22Rv1 (cell line): Measurements from ENCODE around the gene AGR2.

Source experiments
- ZFX ChIP-seq: fragments of 450-650 bp; IDR thresholded peaks from 2 replicates; pipeline ENCODE4 v1.6.1; 2017; ENCODE audit warnings: antibody characterized with exemption, borderline replicate concordance
- TF ChIP-seq, protein P1 (sequence below): fragments of 450-650 bp; IDR thresholded peaks from 2 replicates; pipeline ENCODE4 v1.5.1; 2017; ENCODE audit warnings: mild to moderate bottlenecking

DNA sequence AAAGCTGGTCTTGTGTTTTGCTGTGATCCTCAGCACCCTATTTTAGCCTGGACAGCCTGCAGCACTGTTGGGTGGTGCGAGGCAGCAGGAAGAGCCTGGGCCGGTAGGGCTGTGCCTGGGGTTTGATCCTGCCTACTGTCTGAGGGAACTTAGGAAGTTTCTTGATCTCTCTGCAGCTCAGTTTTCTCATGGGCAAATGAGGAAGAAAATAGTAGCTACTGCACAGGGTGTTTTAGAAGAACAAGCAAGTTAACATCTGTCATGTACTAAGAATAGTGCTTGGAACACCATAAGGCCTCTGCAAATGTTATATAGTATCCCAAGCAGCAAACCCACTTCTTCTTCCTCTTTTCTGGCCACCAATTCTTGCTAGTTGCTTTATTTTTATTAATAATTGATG lies 12.0 kb upstream of the AGR2 start:
- TF ChIP-seq ZFX, result no peak
- TF ChIP-seq, protein P1, sequence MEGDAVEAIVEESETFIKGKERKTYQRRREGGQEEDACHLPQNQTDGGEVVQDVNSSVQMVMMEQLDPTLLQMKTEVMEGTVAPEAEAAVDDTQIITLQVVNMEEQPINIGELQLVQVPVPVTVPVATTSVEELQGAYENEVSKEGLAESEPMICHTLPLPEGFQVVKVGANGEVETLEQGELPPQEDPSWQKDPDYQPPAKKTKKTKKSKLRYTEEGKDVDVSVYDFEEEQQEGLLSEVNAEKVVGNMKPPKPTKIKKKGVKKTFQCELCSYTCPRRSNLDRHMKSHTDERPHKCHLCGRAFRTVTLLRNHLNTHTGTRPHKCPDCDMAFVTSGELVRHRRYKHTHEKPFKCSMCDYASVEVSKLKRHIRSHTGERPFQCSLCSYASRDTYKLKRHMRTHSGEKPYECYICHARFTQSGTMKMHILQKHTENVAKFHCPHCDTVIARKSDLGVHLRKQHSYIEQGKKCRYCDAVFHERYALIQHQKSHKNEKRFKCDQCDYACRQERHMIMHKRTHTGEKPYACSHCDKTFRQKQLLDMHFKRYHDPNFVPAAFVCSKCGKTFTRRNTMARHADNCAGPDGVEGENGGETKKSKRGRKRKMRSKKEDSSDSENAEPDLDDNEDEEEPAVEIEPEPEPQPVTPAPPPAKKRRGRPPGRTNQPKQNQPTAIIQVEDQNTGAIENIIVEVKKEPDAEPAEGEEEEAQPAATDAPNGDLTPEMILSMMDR, result no peak
